Keratinocyte (primary cell): ENCODE measurements around the gene CIRBP.

Experiments used
- CTCF ChIP-seq, 3 experiments: IDR thresholded peaks in 1 of 3; conservative IDR thresholded peaks in 1 of 3; optimal IDR thresholded peaks in 1 of 3; 2 replicates in 2 of 3; 3 replicates in 1 of 3; pipeline versions ENCODE3 to v1.5.1; 2011; ENCODE audit warnings: low read length in 3 of 3, mild to moderate bottlenecking in 3 of 3, moderate library complexity in 2 of 3, control low read depth in 1 of 3, inconsistent platforms in 1 of 3; ENCODE audit not compliant: insufficient read depth in 2 of 3; ENCODE audit errors: extremely low read depth in 1 of 3
- EZH2 ChIP-seq: IDR thresholded peaks from one replicate; pipeline ENCODE4 v1.6.1; 2012; ENCODE audit warnings: inconsistent platforms, mild to moderate bottlenecking, low read length, moderate library complexity

- no peak for TF ChIP-seq CTCF (optimal IDR thresholded peaks at IDR 0.05 in 1 of 3, IDR thresholded peaks at IDR 0.05 in 1 of 3, conservative IDR thresholded peaks at IDR 0.05 in 1 of 3; ENCODE audit: extremely low read depth in 1 of 3, insufficient read depth in 2 of 3, low read length in 3 of 3)
- TF ChIP-seq EZH2 = no peak
Observed at GRCh38 chr19:1290703-1291651, 21.8 kb downstream of the CIRBP start.
